ENCODE results near the gene CUL7.
"Not testable (repeated sequence)": the region's sequence is repeated elsewhere in the genome, so short reads cannot be mapped to it uniquely, and the experiment has no call there.

The CUL7 gene

DNA sequence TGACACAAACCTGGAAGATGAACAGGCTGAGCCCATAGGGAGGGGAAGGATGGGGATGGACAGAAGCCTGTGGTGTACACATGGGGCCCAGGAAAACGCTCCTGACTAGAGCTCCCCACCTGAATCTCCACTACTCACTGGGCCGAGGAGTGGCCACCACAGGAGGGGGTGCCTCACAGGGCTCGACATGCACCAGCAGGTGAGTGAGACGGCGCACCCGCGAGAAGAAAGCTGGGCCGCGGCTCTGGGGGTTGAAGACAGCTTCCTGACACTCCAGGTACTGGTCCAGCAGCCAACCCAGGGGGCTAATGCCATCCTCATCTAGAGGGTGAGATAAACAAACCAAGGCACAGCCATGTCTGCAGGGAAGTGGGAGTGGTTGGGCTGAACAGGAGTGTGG is 10.3 kb downstream of the CUL7 start:
- DNase-seq: no peak

DNA sequence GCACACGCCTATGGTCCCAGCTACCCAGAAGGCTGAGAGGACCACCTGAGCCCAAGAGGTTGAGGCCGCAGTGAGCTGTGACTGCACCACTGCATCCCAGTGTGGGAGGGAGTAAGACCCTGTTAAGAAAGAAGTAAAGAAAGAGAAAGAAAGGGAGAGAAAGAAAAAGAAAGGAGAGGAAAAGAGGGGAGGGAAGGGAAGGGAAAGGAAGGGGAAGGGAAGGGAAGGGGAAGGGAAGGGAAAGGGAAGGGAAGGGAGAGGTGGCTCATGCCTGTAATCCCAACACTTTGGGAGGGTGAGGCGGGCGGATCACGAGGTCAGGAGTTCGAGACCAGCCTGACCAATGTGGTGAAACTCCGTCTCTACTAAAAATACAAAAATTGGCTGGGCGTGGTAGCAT is 12.2 kb downstream of the CUL7 start:
- not testable (repeated sequence) for DNase-seq

DNA sequence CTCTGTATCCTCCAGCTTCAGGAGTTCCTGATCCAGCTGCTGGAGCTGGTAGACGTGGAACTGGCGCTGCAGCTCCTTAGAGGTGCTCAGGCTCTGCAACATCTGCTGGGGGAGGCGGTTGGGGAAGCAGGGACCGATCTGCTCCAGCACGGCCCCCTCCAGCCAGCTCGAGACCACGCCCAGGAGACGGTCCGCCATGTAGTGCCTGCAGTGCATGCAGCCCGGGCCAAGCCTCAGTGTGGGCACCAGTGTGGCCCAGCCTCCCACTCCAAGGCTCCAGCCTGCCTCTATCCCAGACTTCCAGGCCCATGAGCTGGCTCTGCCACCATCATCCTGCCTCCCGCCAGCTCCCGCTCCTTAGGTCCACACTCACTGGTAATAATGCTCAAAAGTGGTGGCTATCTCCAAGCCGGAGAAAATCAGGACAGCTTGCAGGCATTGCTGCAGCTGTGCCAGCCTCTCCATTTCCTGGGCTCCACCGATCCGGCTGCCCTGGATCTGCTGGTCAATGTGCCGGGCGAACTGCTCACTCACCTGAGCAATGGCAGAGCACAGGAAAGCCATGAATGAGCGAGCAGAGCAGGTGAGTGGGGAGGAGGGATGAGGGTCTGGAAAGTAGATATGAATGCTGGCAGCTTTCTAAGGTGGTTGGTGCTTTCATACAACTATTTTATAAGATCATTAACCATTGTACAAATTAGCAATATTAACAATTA is 13.0 kb downstream of the CUL7 start:
- no peak for DNase-seq

DNA sequence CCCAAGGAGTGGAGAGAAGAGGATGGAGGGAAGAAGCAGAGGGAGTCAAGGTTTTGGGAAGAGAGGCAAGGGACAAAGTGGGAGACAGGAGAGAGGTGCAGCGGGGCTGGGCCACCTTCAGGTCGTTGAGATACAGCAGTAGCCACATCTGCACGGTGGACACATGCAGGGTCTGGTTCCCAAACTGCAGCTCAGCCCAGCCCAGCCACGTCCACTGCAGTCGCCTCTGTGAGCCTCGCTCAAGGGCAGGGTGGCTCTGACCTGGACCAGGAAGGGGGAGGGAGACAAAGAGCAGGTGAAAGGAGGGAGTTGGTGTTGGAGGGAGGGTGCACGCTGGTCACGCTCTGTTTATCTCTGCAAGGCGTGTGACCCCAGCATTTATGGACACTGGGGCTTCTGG is 14.9 kb downstream of the CUL7 start:
- DNase-seq: no peak

DNA sequence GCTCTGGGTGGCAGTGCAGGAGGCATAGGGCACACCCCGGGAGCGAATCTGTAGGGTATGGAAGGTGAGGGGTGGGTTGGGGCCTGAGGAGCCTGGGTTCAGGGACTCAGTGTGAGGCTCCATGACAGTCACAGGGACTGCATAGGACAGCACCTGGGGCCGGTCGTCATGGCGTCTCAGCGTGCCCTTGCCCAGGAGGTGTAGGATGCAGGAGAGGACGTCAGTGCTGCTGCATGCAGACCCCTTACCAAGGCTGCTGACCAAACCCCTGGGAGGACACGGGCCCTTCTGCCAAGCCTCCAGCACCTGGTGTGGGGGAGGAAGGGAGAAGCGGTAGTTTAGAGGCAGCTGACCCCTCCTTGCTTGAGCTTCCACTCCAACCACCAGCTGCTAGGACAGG is 15.9 kb downstream of the CUL7 start:
- DNase-seq: no peak

DNA sequence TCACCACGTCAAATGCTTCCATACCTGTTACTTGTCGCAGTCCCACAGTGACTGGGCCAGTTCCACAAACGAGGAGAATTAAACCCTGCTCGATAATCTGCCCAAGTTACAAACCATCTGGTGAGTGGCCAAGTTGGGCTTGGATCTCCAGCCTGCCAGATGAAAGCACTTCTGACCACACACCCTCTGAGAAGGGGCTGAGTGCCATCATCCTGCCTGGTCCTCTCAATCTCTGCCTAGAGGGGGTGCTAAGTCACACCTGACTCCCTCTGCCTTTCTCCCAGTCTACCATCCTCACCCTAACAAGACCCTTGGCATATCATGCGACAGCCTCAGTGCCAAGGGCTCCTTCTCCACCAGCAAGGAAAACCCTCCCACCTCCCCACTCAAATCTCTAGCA is 16.5 kb downstream of the CUL7 start:
- no peak for DNase-seq

DNA sequence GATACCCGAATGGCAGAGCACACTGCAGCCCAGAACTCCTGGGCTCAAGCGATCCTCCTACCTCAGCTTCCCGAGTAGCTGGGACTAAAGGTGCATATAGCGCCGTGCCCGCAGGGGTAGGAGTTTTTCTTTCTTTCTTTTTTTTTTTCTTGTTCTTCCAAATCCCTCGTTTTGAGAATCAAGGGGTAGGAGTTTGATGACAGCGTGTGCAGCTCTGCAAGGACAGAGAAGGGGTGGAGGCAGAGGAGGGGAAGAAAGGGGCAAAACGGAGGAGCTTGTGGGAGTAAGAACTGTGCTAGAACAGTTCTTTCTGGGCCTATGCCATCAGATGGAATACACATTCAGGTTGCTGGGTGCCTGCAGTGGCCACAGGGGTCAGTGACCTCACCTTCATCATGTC is 16.9 kb downstream of the CUL7 start:
- DNase-seq: no peak

DNA sequence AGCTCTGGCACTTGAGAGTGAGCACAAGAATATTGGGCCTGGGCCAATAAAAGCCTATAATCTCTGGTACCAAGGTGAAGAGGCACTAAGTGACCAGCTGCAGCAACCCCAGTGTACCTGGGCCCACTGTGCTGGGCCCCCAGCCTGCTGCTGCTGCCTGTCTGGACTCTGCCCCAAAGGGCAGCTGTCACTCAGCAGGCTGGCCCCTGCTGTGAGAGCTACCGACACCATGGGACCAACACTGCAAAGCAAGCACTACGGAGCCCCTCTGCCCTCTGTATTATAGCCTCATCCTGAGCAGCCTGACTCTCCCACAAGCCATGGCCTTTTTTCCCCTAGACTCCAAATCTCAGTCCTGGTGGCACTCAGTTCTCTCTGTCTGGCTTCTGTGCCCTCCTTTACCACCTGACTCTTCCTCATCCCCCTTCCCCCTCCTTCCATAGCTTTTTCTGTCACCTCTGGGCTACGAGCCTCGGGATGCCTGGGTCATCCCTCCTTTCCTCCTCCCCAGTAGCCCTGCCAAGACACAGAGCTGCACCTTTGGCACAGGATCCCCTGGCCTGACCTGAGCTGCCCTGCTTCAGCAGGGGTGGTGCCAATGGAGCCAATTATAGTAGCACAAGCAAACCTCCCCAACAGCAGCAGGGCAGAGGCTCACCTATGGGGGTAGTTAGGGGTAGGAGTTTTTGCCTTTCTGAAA is 18.0 kb downstream of the CUL7 start:
- DNase-seq: no peak

DNA sequence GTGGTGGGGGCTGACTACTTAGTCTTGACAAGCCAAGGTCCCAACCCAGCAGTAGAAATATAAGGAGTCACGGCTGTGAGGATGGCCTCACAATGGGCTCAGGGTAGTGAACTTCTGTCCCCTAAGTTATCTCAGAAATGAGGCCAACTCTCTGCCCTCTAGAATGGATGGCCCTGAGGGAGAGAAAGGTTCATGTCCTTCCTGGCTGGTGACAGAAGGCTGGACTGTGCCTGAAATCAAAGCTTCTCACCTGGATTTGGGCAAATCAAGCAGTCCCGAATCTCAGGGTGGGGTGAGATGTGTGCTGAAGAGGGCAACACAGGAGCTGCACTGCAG is 19.5 kb downstream of the CUL7 start:
- no peak for DNase-seq

DNA sequence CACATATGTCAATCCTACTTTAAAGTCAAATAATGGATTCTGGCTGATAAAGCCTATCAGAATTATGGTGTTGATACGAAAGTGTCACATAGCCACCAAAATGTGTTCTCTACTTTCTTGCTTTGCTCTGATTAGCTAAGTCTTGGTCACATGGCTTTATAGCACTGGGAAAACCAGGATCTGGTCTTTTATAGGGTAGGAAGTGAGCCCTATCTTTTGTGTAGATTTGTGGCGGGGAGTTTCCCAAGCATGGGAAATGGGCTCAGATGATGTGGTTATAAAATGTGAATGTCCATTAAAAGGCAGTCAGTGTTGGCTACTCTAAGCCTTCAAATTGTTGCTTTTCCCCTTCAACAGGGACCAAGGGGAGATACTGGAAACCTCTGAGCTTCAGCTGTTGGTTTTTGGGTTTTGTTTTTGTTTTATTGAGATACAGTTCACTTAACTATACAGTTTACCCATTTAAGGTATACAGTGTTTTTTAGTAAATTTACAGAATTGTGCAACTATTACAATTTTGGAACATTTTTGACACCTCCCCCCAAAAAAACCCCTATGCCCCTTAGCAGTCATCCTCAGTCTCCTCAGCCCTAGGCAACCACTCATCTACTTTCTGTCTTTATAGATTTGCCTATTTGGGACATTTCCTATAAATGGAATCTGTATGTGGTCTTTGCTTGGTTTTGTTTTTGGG is 20.0 kb downstream of the CUL7 start:
- DNase-seq: no peak

DNA sequence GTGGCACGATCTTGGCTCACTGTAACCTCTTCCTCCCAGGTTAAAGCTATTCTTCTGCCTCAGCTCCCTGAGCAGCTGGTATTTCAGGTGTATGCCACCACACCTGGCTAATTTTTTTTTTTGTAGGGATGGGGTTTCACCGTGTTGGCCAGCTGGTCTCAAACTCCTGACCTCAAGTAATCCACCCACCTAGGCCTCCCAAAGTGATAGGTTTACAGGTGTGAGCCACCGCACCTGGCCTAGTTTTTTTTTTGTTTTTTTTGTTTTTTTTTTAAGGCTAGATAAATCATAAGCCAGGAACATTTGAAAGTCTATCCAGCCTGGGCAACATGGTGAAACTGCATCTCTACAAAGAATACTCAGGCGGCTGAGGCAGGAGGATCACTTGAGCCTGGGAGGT is 21.3 kb downstream of the CUL7 start:
- DNase-seq: no peak

DNA sequence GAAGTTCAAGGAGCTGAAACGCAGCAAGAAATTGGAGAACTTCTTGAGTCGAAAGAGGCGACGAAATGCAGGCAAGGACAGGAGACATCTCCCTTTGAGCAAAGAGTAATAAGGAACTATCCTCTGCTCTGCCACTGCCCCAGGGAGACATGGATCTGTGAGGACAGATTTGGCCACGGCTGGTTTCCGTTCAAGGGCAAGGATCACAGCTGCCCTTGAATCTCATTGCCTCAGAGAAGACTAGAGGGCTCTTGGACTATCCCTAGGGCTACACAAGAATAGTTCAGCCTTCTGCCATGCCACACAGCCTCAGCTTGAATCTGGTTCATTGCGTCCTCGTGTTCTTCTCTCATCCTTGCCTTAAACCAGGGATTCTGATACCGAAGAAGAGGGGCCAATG is 24.5 kb downstream of the CUL7 start:
- DNase-seq: no peak

DNA sequence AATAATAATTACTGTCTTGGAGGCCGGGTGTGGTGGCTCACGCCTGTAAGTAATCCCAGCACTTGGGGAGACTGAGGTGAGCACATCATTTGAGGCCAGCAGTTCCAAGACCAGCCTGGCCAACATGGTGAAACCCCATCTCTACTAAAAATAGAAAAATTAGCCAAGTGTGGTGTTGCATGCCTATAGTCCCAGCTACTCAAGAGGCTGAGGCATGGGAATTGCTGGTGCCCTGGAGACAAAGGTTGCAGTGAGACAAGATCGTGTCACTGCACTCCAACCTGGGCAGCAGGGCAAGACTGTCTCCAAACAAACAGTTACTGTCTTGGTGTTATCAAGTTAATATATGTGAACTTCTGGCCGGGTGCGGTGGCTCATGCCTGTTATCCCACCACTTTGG is 27.3 kb downstream of the CUL7 start:
- DNase-seq: no peak

DNA sequence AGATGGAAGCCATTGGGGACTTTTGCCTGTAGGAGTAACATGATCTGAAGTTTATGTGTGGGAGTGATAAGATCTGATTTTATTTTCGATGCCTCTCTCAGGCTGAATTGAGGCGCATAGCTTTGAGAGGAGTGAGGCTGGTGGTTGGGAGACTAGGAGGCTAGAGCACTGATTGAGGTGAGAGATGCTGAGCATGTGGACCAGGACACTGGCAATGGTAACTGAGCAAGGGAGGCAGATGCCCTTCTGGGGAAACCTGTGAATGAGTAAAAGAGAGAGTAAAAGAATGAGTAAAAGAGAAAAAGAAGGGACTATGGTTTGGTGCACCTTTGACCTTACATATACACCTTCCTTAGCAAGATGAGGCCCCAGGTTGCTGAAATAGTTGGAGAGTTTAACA is 29.2 kb downstream of the CUL7 start:
- no peak for DNase-seq

DNA sequence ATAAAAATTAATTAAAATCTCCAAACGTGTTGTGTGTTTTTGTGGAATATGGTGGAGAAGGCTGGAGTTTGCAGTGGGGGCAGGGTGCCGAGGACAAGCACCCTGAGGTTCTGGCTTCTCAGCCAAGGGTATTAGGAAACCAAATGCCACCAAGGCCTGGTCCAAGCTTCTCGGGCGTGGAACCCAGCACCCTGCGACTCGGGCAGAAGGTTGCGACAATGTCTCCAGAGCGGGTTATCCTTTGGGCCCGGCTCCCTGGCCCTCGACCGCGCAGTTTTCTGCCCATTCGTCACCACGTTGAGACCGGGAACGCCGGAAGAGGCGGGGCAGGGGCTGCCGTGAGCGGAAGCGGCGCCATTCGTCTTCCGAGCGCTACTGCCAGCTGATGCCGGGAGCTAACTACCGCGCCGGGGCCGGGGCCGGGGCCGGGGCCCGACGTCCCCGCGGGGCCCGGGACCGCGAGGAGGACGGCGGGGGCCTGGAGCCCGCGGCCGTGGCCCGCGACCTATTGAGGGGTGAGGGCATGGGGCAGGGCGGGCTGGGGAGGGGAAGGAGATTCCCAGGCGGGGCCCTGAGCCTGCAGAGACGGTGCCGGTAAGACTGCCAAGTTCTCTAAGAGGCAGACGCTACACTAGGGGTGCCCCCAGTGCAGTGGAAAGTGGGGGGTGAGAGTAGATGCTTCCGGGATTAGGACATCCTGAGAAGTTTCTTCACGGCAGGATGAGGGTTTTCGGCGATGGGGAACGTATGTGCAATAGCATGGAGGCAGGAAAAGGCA is 32.2 kb downstream of the CUL7 start, which contains the start of gene RRP36:
TSS of gene RRP36 (plus strand) at position 354 of the 778 bp plus-strand sequence. CDS start at position 386, 32 bp downstream.
- no peak for DNase-seq

DNA sequence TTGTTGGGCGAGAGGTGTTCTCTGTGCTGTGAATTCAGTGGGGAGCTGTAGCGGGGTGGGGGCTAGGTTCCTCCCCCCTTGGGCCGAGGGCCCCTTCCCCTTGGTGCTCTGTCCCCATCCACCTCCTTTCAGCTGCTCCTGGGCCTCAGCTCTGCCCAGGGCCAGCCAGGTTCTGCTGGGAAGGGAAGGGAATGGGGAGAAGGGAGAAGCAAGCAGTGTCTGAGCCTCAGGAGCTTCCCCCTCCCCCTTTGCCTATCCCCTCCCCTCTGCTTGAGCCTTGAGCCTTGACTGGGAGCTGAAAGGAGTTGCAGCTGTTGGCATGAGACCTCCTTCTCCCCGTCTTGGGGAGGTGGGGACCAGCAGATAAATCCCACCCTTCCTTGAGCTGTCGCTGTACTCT is 32.8 kb downstream of the CUL7 start:
- DNase-seq: no peak

DNA sequence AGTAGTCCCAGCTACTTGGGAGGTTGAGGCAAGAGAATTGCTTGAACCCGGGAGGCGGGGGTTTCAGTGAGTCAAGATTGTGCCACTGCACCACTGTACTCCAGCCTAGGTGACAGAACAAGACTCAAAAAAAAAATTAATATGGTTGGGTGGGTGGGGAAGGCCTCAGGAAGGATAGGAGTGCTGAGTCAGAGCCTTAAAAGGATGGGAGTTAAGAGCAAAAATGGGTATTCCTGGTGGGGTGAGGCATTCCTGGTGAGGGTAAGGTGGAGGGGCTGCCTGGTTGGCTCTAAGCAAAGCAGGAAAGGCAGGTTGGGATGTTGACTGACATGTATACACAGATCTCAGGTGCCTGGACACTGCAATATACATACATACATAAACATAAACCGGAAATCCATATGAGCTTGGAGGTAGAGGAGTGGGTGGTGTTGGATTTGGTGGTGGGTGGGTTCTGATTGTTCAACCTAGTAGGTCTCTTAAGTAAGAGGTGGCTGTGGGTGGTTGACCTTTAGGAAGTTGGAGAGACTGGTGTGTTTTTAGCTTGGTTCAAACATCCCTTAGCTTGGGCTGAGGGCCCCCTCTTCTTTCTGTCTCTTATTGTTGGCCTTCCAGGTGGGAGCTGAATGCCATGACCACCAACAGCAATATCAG is 33.5 kb downstream of the CUL7 start:
- no peak for DNase-seq

DNA sequence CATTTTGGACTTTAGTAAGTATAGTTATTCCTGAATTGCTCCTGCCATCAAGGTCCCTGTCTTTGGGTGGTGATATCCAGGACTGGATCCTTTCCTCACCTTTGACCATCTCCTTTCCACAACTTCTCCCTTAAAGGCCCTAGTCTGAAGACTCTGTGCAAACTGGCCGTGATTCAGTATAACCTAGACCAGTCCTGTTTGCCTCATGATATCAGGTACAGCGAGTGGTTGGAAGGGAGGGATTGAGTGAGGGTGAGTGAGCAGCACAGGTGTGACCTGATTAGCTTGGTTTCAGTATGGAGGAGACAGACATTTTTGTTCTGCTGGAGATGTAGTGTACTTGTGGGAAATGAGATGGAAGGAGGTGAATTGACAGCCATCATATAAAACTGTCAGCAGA is 34.5 kb downstream of the CUL7 start:
- DNase-seq: no peak

DNA sequence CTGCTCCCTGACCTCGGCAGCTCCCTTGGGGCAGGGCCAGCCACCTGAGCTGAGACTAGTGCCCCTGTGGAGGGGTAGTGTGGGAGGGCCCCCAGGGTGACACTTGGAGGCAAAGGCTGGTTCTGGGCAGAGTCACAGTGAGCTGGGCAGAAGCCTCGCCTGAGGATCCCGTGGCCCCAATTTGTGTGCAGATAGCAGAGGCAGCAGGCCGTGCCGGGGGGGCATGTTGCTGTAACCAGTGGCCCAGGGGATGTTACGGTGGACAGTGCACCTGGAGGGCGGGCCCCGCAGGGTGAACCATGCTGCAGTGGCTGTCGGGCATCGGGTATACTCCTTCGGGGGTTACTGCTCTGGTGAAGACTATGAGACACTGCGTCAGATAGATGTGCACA is 36.7 kb downstream of the CUL7 start:
- DNase-seq: no peak

DNA sequence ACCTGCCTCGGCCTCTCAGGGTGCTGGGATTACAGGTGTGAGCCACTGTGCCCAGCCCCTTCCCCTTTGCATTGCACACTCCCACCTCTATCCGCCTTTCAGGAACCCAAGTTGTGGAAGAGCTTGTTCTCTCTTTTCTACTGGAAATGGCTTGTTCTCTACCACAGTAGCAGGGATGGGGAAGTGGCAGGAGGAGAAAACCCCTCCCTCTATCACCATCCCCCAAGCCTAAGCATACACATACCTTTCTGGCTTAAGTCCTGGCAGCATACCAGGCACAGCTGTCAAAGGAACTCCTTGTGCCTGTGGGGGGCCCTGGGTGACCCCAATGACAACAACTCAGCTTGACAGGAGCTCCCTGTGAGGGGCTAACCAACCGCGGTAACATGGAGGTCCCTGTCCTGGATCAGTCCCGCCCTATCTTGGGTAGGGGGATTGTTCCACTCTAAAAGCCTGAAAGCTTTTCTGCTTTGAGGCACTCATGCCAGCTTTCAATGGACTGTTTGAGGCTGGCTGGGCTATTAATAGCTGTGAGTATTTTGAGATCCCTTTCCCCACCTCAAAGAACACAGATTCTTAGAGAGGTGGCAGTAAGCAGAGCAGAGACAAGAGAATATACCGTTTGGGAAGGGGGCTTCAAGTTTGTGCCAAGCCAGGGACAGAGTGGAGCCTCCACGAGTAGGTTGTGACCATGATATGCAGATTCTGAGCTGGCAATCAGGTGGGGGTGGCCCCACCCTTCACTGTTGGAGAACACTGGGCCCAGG is 37.3 kb downstream of the CUL7 start:
- DNase-seq: no peak

DNA sequence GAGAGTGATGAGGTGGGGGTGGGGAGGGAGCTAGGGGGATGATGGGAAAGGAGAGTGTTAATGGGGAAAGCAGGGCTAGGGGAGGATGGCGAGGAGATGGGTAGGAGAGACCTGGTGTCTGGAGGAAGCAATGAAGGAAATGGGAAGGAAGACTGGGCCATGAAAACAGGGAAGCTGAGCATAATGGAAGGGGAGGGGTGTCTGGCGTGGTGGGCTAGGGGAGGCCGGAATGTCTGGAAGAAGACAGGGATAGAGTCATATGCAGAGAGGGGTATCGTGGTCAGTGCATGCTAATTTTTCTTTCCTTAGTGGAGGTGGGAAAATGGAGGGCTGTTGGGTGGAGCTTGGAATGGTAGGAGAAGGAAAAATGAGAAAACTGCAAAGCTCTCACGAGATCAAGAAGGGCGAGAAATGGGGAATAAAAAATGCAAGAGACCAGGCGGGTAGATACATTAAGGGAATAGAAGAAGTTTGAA is 39.2 kb downstream of the CUL7 start:
- DNase-seq: no peak

DNA sequence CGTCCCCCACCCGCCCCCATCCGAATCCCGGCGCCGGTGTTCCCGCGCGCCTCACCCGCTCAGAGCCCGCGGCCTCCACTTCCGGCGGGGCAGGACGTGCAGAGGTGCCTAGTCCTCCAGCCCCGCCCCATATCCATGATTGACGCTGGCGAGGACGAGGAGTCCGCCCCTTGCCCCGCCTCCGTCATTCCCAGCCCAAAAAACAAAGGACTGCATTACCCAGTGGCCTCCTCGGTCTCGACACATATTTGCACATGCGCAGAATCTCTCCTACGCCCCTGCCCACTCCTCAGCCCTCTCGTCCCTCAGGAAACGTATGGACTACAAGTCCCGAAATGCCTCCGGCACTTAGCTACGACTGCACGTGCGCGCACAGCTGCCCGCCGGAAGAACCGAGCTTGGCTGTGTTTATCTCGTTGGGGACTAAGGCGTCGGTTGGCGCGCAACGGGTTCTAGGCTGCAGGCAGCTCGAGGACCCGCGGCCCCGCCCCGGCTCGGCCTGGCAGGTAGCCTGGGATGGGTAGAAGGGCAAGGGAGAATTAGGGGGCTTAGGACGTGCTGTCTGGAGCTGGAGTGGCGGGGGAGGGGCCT is 39.7 kb downstream of the CUL7 start, which contains the start of the genes KLHDC3 and MEA1:
TSS of gene KLHDC3 (plus strand) at position 407 of the 591 bp plus-strand sequence. CDS start 2,944 bp downstream, outside the sequence.
TSS of gene MEA1 (minus strand) at position 104 of the 591 bp plus-strand sequence. CDS start 133 bp downstream, outside the sequence.
- peak; percentile 96 for DNase-seq

Measured in GOT3 (cell line).